AG04449 (cell line): ENCODE data around the gene POU2F1.
A peak's percentile ranks its signal among the peaks of the same experiment; 100 is the strongest.
"Not testable (repeated sequence)": the region's sequence is repeated elsewhere in the genome, so short reads cannot be mapped to it uniquely, and the experiment has no call there.

Source experiments
- CTCF ChIA-PET: fragments of 350-600 bp; formaldehyde crosslinking; extraction: SDS; loops from one replicate; lab custom pipeline; 2021; ENCODE audit warnings: antibody characterized with exemption; lab: Yijun Ruan, JAX
- POLR2A ChIA-PET: fragments of 400-600, 350-600 bp; formaldehyde crosslinking; extraction: SDS; loops from one replicate; lab custom pipeline; 2020; ENCODE audit warnings: antibody characterized with exemption, inconsistent platforms; lab: Yijun Ruan, JAX
- DNase-seq: peaks from one replicate; pipeline ENCODE4 v3.0.0-alpha.2; 2010; ENCODE audit warnings: low read depth, low spot score
- H3K4me3 ChIP-seq: 2 replicates; pipeline ENCODE4 v1.5.1; 2011; ENCODE audit warnings: low read depth, mild to moderate bottlenecking, control low read depth, low read length
- CTCF ChIP-seq: IDR thresholded peaks from one replicate; pipeline ENCODE4 v1.5.1; 2011; ENCODE audit warnings: mild to moderate bottlenecking, moderate library complexity, low read length, control low read depth, inconsistent platforms; ENCODE audit not compliant: insufficient read depth; ENCODE audit errors: missing control alignments

The POU2F1 gene

GRCh38 chr1:167219194-167219593, 1.5 kb upstream of the POU2F1 start:
- no peak for DNase-seq
- POLR2A ChIA-PET: no interaction called here
- CTCF ChIA-PET: interaction anchor here (1.3 to 3.5 kb wide), 8 partner anchors 9 to 315 kb away, joined by 3 to 32 read pairs (median 10); no protein-coding TSS in a partner anchor
- H3K4me3 ChIP-seq: no peak overlapping the region; the same call in 1 of the 2 replicates
- TF ChIP-seq CTCF: no peak

DNA sequence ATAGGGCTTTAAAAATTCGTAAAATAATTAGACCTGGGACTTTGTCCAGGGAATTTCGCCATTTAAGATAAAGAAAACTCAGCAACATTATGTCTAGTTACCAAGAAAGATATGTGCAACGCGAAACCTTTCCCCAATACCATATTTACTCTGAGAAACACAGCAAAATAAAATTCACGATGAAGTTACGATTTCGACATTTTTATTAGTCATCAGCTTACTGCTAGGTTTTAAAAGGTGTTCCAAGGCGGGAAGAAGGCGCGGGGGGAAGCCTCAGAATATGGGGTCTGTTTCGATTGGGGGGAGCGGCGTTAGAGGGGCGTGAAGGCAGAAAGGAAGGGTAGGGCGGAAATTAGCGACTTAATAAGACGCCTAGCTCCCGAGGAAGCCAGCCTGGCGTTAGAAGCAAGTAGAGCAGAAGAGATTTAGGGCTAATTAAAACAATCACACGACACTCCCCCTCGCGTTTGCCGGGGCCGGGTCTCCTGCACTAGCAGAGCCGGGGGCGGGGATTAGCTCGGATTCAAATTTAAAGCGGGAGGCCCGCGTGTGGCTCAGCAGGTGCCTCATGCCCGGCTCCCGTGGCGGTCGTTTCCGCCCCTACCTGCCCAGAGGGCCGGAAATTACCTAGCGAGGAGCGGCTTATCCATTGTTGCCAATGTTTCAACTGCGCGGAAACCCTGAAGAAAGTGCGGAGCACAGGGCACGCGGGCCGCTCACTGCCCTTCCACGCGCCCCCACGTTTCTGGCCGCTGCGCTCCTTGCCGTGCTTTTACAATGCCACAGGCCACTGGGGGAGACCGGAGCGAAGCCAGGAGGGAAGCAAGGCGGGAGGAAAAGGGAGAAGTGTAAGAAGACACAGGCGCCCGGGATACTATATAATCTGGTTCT, 795 bp upstream of the POU2F1 start:
- POLR2A ChIA-PET: interaction anchor here (0.6 to 1.0 kb wide), 4 partner anchors 76 to 381 kb away, joined by 3 to 4 read pairs (median 3); partner anchors contain the start of gene POGK
- peak overlapping the region; percentile 73 for H3K4me3 ChIP-seq
- DNase-seq: no peak
- TF ChIP-seq CTCF: no peak
- CTCF ChIA-PET: interaction anchor here (0.6 to 3.5 kb wide), 47 partner anchors 9 to 1031 kb away, joined by 3 to 32 read pairs (median 4); no protein-coding TSS in a partner anchor

- no peak for TF ChIP-seq CTCF
- ChIA-PET POLR2A (no interaction called here), CTCF (interaction anchor here (0.9 to 3.5 kb wide), 4 partner anchors 11 to 198 kb away, joined by 3 to 32 read pairs (median 4); no protein-coding TSS in a partner anchor)
- no peak for DNase-seq
- H3K4me3 ChIP-seq: peak overlapping the region; percentile 67
Observed at GRCh38 chr1:167221126-167221737, 546 bp downstream of the POU2F1 start.

DNA sequence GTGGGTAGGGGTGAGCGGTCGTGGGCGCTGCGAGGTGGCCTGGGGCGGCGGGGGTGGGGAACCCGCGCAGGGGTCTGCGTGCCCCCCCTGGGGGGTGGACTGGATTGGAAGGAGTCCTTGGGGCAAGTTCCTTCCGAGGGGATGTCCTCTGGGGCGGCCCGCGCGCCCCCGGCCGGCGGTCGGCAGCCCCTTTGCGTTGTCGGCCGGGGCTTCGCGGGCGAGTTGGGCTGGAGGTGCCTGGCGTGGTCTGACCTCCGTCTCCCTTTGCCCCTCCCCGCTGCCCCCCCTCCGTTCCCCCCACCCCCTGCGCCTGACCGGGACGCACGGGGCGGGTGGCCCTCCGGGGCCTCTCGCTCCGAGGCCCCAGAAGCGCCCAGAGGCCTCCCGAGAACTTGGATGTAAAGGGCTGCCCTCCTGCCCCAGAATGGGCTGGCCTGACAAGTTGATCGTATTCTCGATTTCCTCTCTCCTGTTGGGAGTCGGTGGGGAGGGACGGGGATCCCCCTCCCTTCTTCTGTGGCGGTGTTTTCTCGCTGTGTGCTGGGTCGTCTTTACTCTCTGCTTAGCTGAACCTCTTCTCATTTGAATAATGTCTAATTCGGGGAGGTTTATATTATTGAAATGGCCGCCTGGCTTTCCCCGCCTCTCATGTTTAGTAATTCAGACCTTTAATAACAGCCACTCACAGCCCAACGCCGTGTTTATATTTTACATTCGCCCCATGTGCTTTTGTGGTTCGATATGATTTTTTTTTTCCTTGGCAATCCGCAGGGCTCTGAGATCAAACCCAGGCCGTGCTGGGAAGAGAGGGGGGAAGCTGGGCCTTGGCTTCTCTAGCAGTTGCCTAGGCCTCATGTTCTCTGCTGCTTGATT, 1.3 kb downstream of the POU2F1 start:
- CTCF ChIA-PET: interaction anchor here (0.7 to 3.5 kb wide), 4 partner anchors 10 to 220 kb away, joined by 3 to 32 read pairs (median 5); no protein-coding TSS in a partner anchor
- H3K4me3 ChIP-seq: peak overlapping the region; percentile 67
- no peak for TF ChIP-seq CTCF
- POLR2A ChIA-PET: no interaction called here
- peak; percentile 9 for DNase-seq

DNA sequence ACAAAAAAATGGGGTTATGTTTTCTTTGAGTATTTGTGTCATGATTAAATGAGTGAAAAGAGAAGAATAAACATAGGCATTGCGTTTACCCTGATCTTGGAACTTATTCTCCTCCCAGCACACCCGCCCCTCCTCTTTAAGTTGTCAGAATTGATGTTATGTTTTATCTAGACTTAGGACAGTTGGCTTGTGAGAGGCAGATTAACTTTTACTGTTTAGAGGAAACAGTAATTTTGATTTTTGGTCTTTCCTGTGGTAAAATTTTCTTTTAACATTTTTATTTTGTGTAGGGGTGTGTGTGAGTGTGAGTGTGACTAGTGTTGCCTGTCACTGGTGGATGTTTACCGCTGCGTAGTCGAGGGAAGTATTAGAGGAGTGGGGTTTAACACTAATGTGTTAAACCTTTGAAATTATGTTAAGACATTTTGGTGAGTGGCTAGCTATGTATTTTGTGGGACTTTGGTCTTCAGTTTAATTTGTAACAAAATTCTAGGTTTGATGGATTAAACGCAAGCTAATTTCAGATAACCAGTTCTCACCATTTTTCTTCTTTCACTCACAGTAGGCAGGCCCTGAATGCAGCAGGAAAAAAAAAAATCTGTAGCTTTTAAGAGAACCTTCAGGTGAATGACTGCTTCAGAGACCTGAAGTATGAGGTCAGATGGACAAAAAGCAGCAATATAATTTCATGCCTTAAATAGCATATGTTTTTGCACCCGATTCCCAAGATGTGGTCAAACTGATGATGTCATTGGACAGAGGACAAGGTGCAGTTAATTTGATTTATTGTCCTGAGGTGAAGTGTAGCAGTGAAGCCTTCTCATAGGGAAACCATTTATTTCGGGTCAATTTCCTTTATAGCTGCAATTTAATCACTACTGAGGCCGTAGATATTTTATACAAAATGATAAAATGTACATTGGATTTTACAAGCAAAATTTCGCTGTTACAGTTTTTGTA, 2.7 kb downstream of the POU2F1 start:
- no peak for TF ChIP-seq CTCF
- no peak overlapping the region for H3K4me3 ChIP-seq
- ChIA-PET CTCF (interaction anchor here (0.7 to 2.0 kb wide), 3 partner anchors 9 to 219 kb away, joined by 3 to 5 read pairs (median 5); no protein-coding TSS in a partner anchor), POLR2A (no interaction called here)
- no peak for DNase-seq

- DNase-seq, H3K4me3 ChIP-seq, POLR2A ChIA-PET, CTCF ChIA-PET: not testable (repeated sequence)
Observed at GRCh38 chr1:167224734-167225235, 4.1 kb downstream of the POU2F1 start.
